NCI-H2081 (cell line): Measurements from ENCODE around the gene MAP3K7CL.
"Not testable (repeated sequence)": the region's sequence is repeated elsewhere in the genome, so short reads cannot be mapped to it uniquely, and the experiment has no call there.

Experiments
- DNase-seq, 2 experiments: peaks; one replicate each; lab custom pipeline; 2025; lab: John Stamatoyannopoulos, UW

Gene MAP3K7CL

GRCh38 chr21:29167481-29167880 is 37.0 kb downstream of the MAP3K7CL start:
- not testable (repeated sequence) for DNase-seq

GRCh38 chr21:29168891-29169315 is 38.5 kb downstream of the MAP3K7CL start:
- DNase-seq = no peak

GRCh38 chr21:29170944-29171343 is 40.5 kb downstream of the MAP3K7CL start:
- no peak for DNase-seq

GRCh38 chr21:29172282-29172681 is 41.8 kb downstream of the MAP3K7CL start:
- no peak for DNase-seq

GRCh38 chr21:29174607-29175013 is 44.2 kb downstream of the MAP3K7CL start:
- DNase-seq = no peak

- DNase-seq = peak in 1 of 2 experiments; percentile 29
Observed at GRCh38 chr21:29175408-29176134, 45.1 kb downstream of the MAP3K7CL start.

GRCh38 chr21:29176471-29177120 is 46.2 kb downstream of the MAP3K7CL start:
- no peak for DNase-seq

- DNase-seq = no peak
Observed at GRCh38 chr21:29177800-29178199, 47.4 kb downstream of the MAP3K7CL start.

GRCh38 chr21:29178926-29179325 is 48.5 kb downstream of the MAP3K7CL start:
- no peak for DNase-seq

GRCh38 chr21:29179503-29179902 is 49.1 kb downstream of the MAP3K7CL start:
- no peak for DNase-seq

- no peak for DNase-seq
Observed at GRCh38 chr21:29181799-29182470, 51.5 kb downstream of the MAP3K7CL start.

GRCh38 chr21:29182691-29183092 is 52.2 kb downstream of the MAP3K7CL start:
- no peak for DNase-seq

GRCh38 chr21:29184037-29184436 is 53.6 kb downstream of the MAP3K7CL start:
- no peak for DNase-seq

GRCh38 chr21:29185172-29185571 is 54.7 kb downstream of the MAP3K7CL start:
- peak in 1 of 2 experiments; percentile 5 for DNase-seq

GRCh38 chr21:29185633-29186032 is 55.2 kb downstream of the MAP3K7CL start:
- DNase-seq = no peak

- no peak for DNase-seq
Observed at GRCh38 chr21:29186246-29186645, 55.8 kb downstream of the MAP3K7CL start.

GRCh38 chr21:29187944-29188343 is 57.5 kb downstream of the MAP3K7CL start:
- no peak for DNase-seq

GRCh38 chr21:29189353-29189752 is 58.9 kb downstream of the MAP3K7CL start:
- no peak for DNase-seq

- DNase-seq = no peak
Observed at GRCh38 chr21:29190923-29191331, 60.5 kb downstream of the MAP3K7CL start.

GRCh38 chr21:29193072-29193471 is 62.6 kb downstream of the MAP3K7CL start:
- no peak for DNase-seq

- no peak for DNase-seq
Observed at GRCh38 chr21:29193901-29194300, 63.5 kb downstream of the MAP3K7CL start.

GRCh38 chr21:29194342-29194741 is 63.9 kb downstream of the MAP3K7CL start:
- DNase-seq = no peak

- no peak for DNase-seq
Observed at GRCh38 chr21:29194847-29195246, 64.4 kb downstream of the MAP3K7CL start.
